Keratinocyte (primary cell): ENCODE data around the gene RBM19.

ENCODE experiments used
- EZH2 ChIP-seq: IDR thresholded peaks from one replicate; pipeline ENCODE4 v1.6.1; 2012; ENCODE audit warnings: inconsistent platforms, mild to moderate bottlenecking, low read length, moderate library complexity
- TF ChIP-seq, protein P1 (sequence below), 3 experiments: IDR thresholded peaks in 1 of 3; conservative IDR thresholded peaks in 1 of 3; optimal IDR thresholded peaks in 1 of 3; 2 replicates in 2 of 3; 3 replicates in 1 of 3; pipeline versions ENCODE3 to v1.5.1; 2011; ENCODE audit warnings: low read length in 3 of 3, mild to moderate bottlenecking in 3 of 3, moderate library complexity in 2 of 3, control low read depth in 1 of 3, inconsistent platforms in 1 of 3; ENCODE audit not compliant: insufficient read depth in 2 of 3; ENCODE audit errors: extremely low read depth in 1 of 3

DNA sequence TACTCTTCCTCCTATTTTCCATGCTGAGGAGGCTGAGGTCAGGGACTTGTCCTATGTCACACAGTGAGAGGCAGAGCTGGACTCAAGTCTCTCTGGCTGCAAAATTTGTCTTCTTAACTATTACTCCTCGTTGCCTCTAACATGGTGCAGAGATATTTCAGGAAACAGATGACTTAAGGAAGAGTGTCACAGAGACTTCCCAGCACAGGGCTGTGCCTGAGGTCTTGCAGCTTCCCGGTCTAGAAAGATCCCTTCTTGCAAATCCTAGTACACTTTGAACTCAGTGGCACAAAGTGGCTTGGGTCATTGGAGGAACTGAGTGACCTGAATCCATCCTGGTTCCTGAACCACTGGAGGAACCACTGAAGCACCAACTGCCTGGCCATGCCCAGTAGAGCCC lies 17.1 kb upstream of the RBM19 start:
- TF ChIP-seq, protein P1, sequence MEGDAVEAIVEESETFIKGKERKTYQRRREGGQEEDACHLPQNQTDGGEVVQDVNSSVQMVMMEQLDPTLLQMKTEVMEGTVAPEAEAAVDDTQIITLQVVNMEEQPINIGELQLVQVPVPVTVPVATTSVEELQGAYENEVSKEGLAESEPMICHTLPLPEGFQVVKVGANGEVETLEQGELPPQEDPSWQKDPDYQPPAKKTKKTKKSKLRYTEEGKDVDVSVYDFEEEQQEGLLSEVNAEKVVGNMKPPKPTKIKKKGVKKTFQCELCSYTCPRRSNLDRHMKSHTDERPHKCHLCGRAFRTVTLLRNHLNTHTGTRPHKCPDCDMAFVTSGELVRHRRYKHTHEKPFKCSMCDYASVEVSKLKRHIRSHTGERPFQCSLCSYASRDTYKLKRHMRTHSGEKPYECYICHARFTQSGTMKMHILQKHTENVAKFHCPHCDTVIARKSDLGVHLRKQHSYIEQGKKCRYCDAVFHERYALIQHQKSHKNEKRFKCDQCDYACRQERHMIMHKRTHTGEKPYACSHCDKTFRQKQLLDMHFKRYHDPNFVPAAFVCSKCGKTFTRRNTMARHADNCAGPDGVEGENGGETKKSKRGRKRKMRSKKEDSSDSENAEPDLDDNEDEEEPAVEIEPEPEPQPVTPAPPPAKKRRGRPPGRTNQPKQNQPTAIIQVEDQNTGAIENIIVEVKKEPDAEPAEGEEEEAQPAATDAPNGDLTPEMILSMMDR (optimal IDR thresholded peaks at IDR 0.05 in 1 of 3, IDR thresholded peaks at IDR 0.05 in 1 of 3, conservative IDR thresholded peaks at IDR 0.05 in 1 of 3; ENCODE audit: extremely low read depth in 1 of 3, insufficient read depth in 2 of 3, low read length in 3 of 3), result no peak
- no peak for TF ChIP-seq EZH2
